ENCODE data around the gene TMPRSS6. TPM values are rescaled to one million over a fixed set of nuclear protein-coding genes. Genes with fewer than 3 reads are reported as not detected.

TMPRSS6 gene
- total and polyA plus RNA-seq, 2 of the 8 experiments (the other 6 are each of a cell fraction or from before 2014, with no cell fraction given): 0.02 TPM; not detected in 1

GRCh38 chr22:37054600-37055365, 54.7 kb downstream of the TMPRSS6 start:
- H3K56ac ChIP-seq (replicated peaks; ENCODE audit: insufficient read length, low read depth, low read length): no peak overlapping the region
- no peak overlapping the region for H2BK15ac ChIP-seq (ENCODE audit: low read length)
- H3K23ac ChIP-seq (ENCODE audit: insufficient read length): no peak overlapping the region
- no peak overlapping the region for H4K91ac ChIP-seq (replicated peaks; ENCODE audit: insufficient read length, low read length)
- peaks cover 5% of the 10 kb centered on the region; the same call in 1 of the 2 replicates for H3K23me2 ChIP-seq (ENCODE audit: low read depth, low read length)
- H4K20me1 ChIP-seq (replicated peaks in 1 of 2; ENCODE audit: control insufficient read depth in 1 of 2, insufficient read depth in 2 of 2, low read length in 2 of 2): peaks cover 0 to 12% of the 10 kb centered on the region in 2 experiments
- H2BK120ac ChIP-seq (replicated peaks; ENCODE audit: low read depth, low read length): no peak overlapping the region
- no peak overlapping the region for H3K14ac ChIP-seq (ENCODE audit: insufficient read length)
- H3K36me3 ChIP-seq (ENCODE audit: control insufficient read depth in 2 of 4, insufficient read depth in 4 of 4, low read length in 3 of 4): peaks cover 0 to 10% (median 2%) of the 10 kb centered on the region in 4 experiments; a peak in 3 of 8 replicates
- FAIRE-seq: no peak
- H3K4ac ChIP-seq (replicated peaks; ENCODE audit: insufficient read length, low read depth, low read length): no peak overlapping the region
- H4K8ac ChIP-seq (ENCODE audit: extremely low read depth, insufficient read depth, low read length): no peak overlapping the region
- no peak overlapping the region for H2BK20ac ChIP-seq (ENCODE audit: low read length)
- WGBS, 2 experiments (ENCODE audit: extremely low coverage in 1 of 2, insufficient coverage in 1 of 2, insufficient read length in 1 of 2, insufficient replicate concordance in 2 of 2, low coverage in 1 of 2, low lambda C conversion rate in 2 of 2, missing lambda C conversion rate in 1 of 2): 89% methylated on average over 20 of the region's 20 CpGs; no CpG with 5 or more reads in 1 of the 2 experiments
- H3K27ac ChIP-seq (ENCODE audit: low read depth, low read length): no peak overlapping the region
- H3K79me2 ChIP-seq (ENCODE audit: control insufficient read depth in 1 of 2, insufficient read depth in 2 of 2, low read length in 2 of 2): no peaks in the 10 kb centered on the region
- no peak overlapping the region for H2BK5ac ChIP-seq (ENCODE audit: low read depth, low read length)
- no peak overlapping the region for H3K18ac ChIP-seq (ENCODE audit: extremely low read depth, low read length)
- H3K79me1 ChIP-seq (ENCODE audit: low read depth, low read length): no peaks in the 10 kb centered on the region
- no peak overlapping the region for H4K5ac ChIP-seq (ENCODE audit: insufficient read length, low read depth, low read length)
- no peaks in the 10 kb centered on the region for H3K9me3 ChIP-seq (ENCODE audit: insufficient read depth in 2 of 2, low read depth in 1 of 2, low read length in 1 of 2)
- no peak overlapping the region for H3K4me2 ChIP-seq (ENCODE audit: insufficient read depth in 1 of 2, low read depth in 2 of 2, low read length in 2 of 2)
- no peak overlapping the region for H3K9ac ChIP-seq (replicated peaks in 1 of 4; ENCODE audit: extremely low read depth in 1 of 4, low read depth in 3 of 4, low read length in 3 of 4)
- H2BK12ac ChIP-seq (ENCODE audit: low read depth, low read length): no peak overlapping the region
- no peak overlapping the region for H2AK5ac ChIP-seq (ENCODE audit: low read depth, low read length)
- H2AFZ ChIP-seq (ENCODE audit: low read length): no peak overlapping the region
- POLR2A ChIA-PET (ENCODE audit: partially characterized antibody): interaction anchor here (0.9 to 1.1 kb wide), 2 partner anchors 18 to 35 kb away, joined by 3 to 4 read pairs; no protein-coding TSS in a partner anchor
- H3K4me1 ChIP-seq (replicated peaks in 1 of 4; ENCODE audit: control insufficient read depth in 3 of 4, insufficient read depth in 4 of 4, low read length in 3 of 4): peaks cover 0 to 10% (median 7%) of the 10 kb centered on the region in 4 experiments; a peak in 5 of 7 replicates
- no peaks in the 10 kb centered on the region; a peak in 3 of 7 replicates for H3K27me3 ChIP-seq (replicated peaks in 1 of 4; ENCODE audit: control insufficient read depth in 3 of 4, extremely low read depth in 1 of 4, insufficient read depth in 3 of 4, low read length in 3 of 4)
- no peak overlapping the region for H3K4me3 ChIP-seq (ENCODE audit: extremely low read depth in 1 of 4, insufficient read depth in 2 of 4, low read depth in 3 of 4, low read length in 4 of 4)
- CTCF ChIA-PET (ENCODE audit: partially characterized antibody): interaction anchor here (1.0 to 3.3 kb wide), 8 partner anchors 9 to 198 kb away, joined by 3 to 27 read pairs (median 4); no protein-coding TSS in a partner anchor
- DNase-seq (ENCODE audit: low read depth in 1 of 2, low spot score in 2 of 2): no peak
- no peak for TF ChIP-seq TEAD4 (IDR thresholded peaks at IDR 0.05; ENCODE audit: low read depth, low read length)
- no peak for TF ChIP-seq SIX5 (IDR thresholded peaks at IDR 0.05; ENCODE audit: low read depth, low read length)
- no peak for TF ChIP-seq KDM1A (IDR thresholded peaks at IDR 0.05; ENCODE audit: borderline replicate concordance, low read length)
- TF ChIP-seq CBX8 (IDR thresholded peaks at IDR 0.05; ENCODE audit: borderline replicate concordance, low read depth, low read length): no peak
- no peak for TF ChIP-seq BRCA1 (IDR thresholded peaks at IDR 0.05; ENCODE audit: low read depth, low read length)
- no peak for TF ChIP-seq CHD1 (IDR thresholded peaks at IDR 0.05; ENCODE audit: low read depth, low read length)
- no peak for TF ChIP-seq RAD21 (IDR thresholded peaks at IDR 0.05 in 1 of 2, conservative IDR thresholded peaks at IDR 0.05 in 1 of 2; ENCODE audit: low read depth in 2 of 2, low read length in 2 of 2)
- TF ChIP-seq HDAC2 (IDR thresholded peaks at IDR 0.05; ENCODE audit: borderline replicate concordance in 1 of 2, low read depth in 2 of 2, low read length in 2 of 2): no peak
- TF ChIP-seq CTCF (IDR thresholded peaks at IDR 0.05; ENCODE audit: control extremely low read depth in 1 of 3, insufficient read depth in 1 of 3, low read depth in 1 of 3, low read length in 3 of 3): no peak
